ENCODE data around the gene IGFL2. TPM values are rescaled to one million over a fixed set of nuclear protein-coding genes. Genes with fewer than 3 reads are reported as not detected.

The IGFL2 gene
- total and polyA plus RNA-seq, 9 of the 15 experiments (the other 6 are each of a cell fraction or from before 2014, with no cell fraction given), result 0.42 to 1.7 (median 0.75) TPM; not detected in 2

DNA sequence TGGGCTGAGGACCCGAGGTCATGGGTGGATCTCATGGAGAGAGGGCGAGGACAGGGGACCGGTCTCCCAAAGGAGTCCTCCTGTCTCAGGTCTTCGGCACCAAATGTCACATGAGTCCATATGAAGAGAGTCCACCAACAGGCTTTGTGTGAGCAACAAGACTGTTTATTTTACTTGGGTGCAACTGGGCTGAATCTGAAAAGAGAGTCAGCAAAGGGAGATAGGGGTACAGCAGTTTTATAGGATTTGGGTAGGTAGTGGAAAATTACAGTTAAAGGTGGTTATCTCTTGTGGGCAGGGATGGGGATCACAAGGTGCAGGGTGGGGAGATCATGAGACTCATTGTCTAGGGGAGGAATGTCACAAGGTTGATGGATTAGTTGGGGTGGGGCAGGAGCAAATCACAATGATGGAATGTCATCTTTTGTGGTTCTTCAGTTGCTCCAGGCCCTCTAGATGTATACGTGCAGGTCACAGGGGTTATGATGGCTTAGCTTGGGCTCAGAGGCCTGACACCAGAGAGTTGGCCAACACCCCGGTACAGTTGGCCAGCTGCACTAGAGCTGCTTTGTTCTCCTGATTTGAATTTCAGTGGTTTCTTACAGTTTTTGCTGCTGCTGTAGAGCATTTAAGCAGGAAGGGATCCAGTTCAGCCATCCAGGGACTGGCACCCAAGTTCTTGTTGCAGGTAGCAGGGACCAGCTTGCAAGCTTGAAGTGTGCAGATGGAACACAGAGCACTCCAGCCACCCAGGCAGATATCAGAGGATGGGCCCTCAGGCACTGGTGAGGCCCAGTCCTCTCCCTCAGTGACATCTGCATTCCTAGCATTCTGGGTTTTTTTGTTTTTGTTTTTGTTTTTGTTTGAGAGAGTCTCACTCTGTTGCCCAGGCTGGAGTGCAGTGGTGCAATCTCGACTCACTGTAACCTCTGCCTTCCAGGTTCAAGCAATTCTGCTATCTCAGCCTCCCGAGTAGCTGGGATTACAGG is 55.1 kb downstream of the IGFL2 start (continued):
- TF ChIP-seq, protein P1, sequence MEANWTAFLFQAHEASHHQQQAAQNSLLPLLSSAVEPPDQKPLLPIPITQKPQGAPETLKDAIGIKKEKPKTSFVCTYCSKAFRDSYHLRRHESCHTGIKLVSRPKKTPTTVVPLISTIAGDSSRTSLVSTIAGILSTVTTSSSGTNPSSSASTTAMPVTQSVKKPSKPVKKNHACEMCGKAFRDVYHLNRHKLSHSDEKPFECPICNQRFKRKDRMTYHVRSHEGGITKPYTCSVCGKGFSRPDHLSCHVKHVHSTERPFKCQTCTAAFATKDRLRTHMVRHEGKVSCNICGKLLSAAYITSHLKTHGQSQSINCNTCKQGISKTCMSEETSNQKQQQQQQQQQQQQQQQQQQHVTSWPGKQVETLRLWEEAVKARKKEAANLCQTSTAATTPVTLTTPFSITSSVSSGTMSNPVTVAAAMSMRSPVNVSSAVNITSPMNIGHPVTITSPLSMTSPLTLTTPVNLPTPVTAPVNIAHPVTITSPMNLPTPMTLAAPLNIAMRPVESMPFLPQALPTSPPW (CRISPR knock-in tag; IDR thresholded peaks at IDR 0.05), result peak; percentile 65
- TF ChIP-seq, protein P2, sequence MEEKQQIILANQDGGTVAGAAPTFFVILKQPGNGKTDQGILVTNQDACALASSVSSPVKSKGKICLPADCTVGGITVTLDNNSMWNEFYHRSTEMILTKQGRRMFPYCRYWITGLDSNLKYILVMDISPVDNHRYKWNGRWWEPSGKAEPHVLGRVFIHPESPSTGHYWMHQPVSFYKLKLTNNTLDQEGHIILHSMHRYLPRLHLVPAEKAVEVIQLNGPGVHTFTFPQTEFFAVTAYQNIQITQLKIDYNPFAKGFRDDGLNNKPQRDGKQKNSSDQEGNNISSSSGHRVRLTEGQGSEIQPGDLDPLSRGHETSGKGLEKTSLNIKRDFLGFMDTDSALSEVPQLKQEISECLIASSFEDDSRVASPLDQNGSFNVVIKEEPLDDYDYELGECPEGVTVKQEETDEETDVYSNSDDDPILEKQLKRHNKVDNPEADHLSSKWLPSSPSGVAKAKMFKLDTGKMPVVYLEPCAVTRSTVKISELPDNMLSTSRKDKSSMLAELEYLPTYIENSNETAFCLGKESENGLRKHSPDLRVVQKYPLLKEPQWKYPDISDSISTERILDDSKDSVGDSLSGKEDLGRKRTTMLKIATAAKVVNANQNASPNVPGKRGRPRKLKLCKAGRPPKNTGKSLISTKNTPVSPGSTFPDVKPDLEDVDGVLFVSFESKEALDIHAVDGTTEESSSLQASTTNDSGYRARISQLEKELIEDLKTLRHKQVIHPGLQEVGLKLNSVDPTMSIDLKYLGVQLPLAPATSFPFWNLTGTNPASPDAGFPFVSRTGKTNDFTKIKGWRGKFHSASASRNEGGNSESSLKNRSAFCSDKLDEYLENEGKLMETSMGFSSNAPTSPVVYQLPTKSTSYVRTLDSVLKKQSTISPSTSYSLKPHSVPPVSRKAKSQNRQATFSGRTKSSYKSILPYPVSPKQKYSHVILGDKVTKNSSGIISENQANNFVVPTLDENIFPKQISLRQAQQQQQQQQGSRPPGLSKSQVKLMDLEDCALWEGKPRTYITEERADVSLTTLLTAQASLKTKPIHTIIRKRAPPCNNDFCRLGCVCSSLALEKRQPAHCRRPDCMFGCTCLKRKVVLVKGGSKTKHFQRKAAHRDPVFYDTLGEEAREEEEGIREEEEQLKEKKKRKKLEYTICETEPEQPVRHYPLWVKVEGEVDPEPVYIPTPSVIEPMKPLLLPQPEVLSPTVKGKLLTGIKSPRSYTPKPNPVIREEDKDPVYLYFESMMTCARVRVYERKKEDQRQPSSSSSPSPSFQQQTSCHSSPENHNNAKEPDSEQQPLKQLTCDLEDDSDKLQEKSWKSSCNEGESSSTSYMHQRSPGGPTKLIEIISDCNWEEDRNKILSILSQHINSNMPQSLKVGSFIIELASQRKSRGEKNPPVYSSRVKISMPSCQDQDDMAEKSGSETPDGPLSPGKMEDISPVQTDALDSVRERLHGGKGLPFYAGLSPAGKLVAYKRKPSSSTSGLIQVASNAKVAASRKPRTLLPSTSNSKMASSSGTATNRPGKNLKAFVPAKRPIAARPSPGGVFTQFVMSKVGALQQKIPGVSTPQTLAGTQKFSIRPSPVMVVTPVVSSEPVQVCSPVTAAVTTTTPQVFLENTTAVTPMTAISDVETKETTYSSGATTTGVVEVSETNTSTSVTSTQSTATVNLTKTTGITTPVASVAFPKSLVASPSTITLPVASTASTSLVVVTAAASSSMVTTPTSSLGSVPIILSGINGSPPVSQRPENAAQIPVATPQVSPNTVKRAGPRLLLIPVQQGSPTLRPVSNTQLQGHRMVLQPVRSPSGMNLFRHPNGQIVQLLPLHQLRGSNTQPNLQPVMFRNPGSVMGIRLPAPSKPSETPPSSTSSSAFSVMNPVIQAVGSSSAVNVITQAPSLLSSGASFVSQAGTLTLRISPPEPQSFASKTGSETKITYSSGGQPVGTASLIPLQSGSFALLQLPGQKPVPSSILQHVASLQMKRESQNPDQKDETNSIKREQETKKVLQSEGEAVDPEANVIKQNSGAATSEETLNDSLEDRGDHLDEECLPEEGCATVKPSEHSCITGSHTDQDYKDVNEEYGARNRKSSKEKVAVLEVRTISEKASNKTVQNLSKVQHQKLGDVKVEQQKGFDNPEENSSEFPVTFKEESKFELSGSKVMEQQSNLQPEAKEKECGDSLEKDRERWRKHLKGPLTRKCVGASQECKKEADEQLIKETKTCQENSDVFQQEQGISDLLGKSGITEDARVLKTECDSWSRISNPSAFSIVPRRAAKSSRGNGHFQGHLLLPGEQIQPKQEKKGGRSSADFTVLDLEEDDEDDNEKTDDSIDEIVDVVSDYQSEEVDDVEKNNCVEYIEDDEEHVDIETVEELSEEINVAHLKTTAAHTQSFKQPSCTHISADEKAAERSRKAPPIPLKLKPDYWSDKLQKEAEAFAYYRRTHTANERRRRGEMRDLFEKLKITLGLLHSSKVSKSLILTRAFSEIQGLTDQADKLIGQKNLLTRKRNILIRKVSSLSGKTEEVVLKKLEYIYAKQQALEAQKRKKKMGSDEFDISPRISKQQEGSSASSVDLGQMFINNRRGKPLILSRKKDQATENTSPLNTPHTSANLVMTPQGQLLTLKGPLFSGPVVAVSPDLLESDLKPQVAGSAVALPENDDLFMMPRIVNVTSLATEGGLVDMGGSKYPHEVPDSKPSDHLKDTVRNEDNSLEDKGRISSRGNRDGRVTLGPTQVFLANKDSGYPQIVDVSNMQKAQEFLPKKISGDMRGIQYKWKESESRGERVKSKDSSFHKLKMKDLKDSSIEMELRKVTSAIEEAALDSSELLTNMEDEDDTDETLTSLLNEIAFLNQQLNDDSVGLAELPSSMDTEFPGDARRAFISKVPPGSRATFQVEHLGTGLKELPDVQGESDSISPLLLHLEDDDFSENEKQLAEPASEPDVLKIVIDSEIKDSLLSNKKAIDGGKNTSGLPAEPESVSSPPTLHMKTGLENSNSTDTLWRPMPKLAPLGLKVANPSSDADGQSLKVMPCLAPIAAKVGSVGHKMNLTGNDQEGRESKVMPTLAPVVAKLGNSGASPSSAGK (IDR thresholded peaks at IDR 0.05), result peak; percentile 50; the same call in 1 of the 2 replicates
- TF ChIP-seq NR4A1 (CRISPR knock-in tag; IDR thresholded peaks at IDR 0.05) (peak; percentile 75; the same call in 1 of the 2 replicates), NR4A1 (tag; IDR thresholded peaks at IDR 0.05) (peak; percentile 97), CBFA2T2 (conservative IDR thresholded peaks at IDR 0.05) (peak; percentile 72), ZKSCAN1 (IDR thresholded peaks at IDR 0.05; ENCODE audit: low read depth, low read length) (no peak), ASH1L (IDR thresholded peaks at IDR 0.05; ENCODE audit: borderline replicate concordance, low read depth, partially characterized antibody) (no peak), ZNF121 (CRISPR knock-in tag; conservative IDR thresholded peaks at IDR 0.05) (peak; percentile 49), HSF4 (CRISPR knock-in tag; IDR thresholded peaks at IDR 0.05; ENCODE audit: borderline replicate concordance) (peak; percentile 94), OTX1 (CRISPR knock-in tag; IDR thresholded peaks at IDR 0.05) (peak; percentile 80; the same call in 1 of the 2 replicates), FOXK1 (CRISPR knock-in tag; IDR thresholded peaks at IDR 0.05; ENCODE audit: borderline replicate concordance) (no peak)
- TF ChIP-seq, protein P3, sequence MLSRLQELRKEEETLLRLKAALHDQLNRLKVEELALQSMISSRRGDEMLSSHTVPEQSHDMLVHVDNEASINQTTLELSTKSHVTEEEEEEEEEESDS (CRISPR knock-in tag; IDR thresholded peaks at IDR 0.05), result no peak

All from K562 (cell line).